GM18519 (cell line): ENCODE data around the gene PARP8.

Source experiments
- ATAC-seq: cut with Tn5 transposase; IDR thresholded peaks from one replicate; pipeline ENCODE4 v1.9.1; 2021; ENCODE audit warnings: mild to moderate bottlenecking, moderate library complexity; ENCODE audit not compliant: unreplicated experiment, low FRiP score

Gene PARP8

GRCh38 chr5:50886657-50887345 is 220.4 kb downstream of the PARP8 start:
- ATAC-seq, result no peak

DNA sequence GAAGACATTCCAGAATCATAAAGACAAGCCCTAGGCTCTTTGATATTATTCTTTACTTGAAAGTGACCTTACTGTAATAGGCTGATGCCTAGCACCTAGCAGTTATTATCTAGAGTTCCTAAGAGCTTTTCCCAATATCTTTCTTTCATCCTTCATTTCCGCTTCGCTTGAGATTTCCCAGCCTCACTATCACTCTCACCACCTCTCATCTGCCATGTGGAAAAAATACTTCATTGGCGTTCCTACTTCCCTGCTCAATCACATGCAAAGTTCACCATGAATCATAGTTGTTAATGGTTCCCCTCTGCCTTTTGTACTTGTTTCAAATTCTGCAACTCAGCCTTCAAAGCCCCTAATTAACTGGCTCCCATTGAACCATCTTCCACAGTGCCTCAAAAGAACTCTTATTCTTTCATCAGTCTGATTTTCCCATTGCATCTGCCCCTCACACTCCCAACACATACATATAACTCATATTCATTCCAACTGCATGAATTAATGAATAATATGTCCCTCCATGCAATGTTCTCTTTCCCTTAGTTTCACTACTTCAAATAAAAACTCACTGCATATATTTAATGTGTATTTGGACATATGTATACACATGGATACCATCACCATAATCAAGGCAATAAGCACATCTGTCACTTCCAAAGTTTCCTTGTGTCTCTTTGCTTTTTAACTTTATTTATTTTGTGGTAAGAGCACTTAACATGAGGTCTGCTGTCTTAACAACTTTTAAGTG is 221.6 kb downstream of the PARP8 start:
- no peak for ATAC-seq

GRCh38 chr5:50888751-50889150 is 222.3 kb downstream of the PARP8 start:
- ATAC-seq, result no peak

- no peak for ATAC-seq
Measured at GRCh38 chr5:50889790-50890189, 223.4 kb downstream of the PARP8 start.
